ENCODE measurements around the gene VGLL1.

- TF ChIP-seq POLR2A (IDR thresholded peaks at IDR 0.05; ENCODE audit: low read depth, low read length), result no peak
- TF ChIP-seq PKNOX1 (IDR thresholded peaks at IDR 0.05), result no peak
- TF ChIP-seq RELB (IDR thresholded peaks at IDR 0.05; ENCODE audit: low read depth), result no peak
- no peak for TF ChIP-seq ZBTB4 (CRISPR knock-in tag; IDR thresholded peaks at IDR 0.05)
- TF ChIP-seq CTCF (IDR thresholded peaks at IDR 0.05 in 2 of 3, conservative IDR thresholded peaks at IDR 0.05 in 1 of 3; ENCODE audit: control insufficient read depth in 2 of 3, extremely low read depth in 1 of 3, insufficient read depth in 1 of 3, low read depth in 3 of 3, low read length in 3 of 3), result no peak
- no peak for TF ChIP-seq SP1 (IDR thresholded peaks at IDR 0.05; ENCODE audit: low read depth, low read length)
- TF ChIP-seq RBBP5 (conservative IDR thresholded peaks at IDR 0.05), result no peak
- TF ChIP-seq CHD4 (IDR thresholded peaks at IDR 0.05), result no peak
- TF ChIP-seq SIN3A (IDR thresholded peaks at IDR 0.05; ENCODE audit: low read depth, low read length), result no peak
- TF ChIP-seq CBFB (IDR thresholded peaks at IDR 0.05; ENCODE audit: low read depth), result no peak
- TF ChIP-seq ZBTB33 (IDR thresholded peaks at IDR 0.05), result no peak
- no peak for TF ChIP-seq BCL11A (IDR thresholded peaks at IDR 0.05; ENCODE audit: low read depth, low read length)
Measured at GRCh38 chrX:136523770-136524169, 8.2 kb upstream of the VGLL1 start.

Measured in GM12878 (cell line).